ENCODE data around the gene TMEM245. TPM values are rescaled to one million over a fixed set of nuclear protein-coding genes. Genes with fewer than 3 reads are reported as not detected.

TMEM245 gene
- total RNA-seq, 2 donors from 2014 or later = 25.1 to 39.7 TPM

- intact Hi-C loops (cut with DNase I) = no loop called here
These were observed 116.6 kb downstream of the TMEM245 start for GRCh38 chr9:109003116-109003515.

GRCh38 chr9:109002141-109002540, 117.6 kb downstream of the TMEM245 start:
- DNase-seq = no peak
- Histone ChIP-seq H3K9ac (ENCODE audit: low read depth in 2 of 2, low read length in 2 of 2) (no peak overlapping the region), H3K27ac (no peak overlapping the region), H3K4me1 (no peaks in the 10 kb centered on the region), H3K9me3 (no peaks in the 10 kb centered on the region), H3K4me3 (no peak overlapping the region), H3K36me3 (no peaks in the 10 kb centered on the region), H3K27me3 (no peaks in the 10 kb centered on the region)
- TF ChIP-seq CTCF (IDR thresholded peaks at IDR 0.05) = no peak
- intact Hi-C loops (cut with DNase I) = no loop called here

More at GRCh38 chr9:109003116-109003515, 116.6 kb downstream of the TMEM245 start:
- H3K9me3 ChIP-seq = no peaks in the 10 kb centered on the region
- no peak overlapping the region for H3K27ac ChIP-seq
- no peak for DNase-seq
- H3K27me3 ChIP-seq = no peaks in the 10 kb centered on the region
- no peaks in the 10 kb centered on the region for H3K36me3 ChIP-seq
- H3K9ac ChIP-seq (ENCODE audit: low read depth in 2 of 2, low read length in 2 of 2) = no peak overlapping the region
- no peak for TF ChIP-seq CTCF (IDR thresholded peaks at IDR 0.05)
- no peak overlapping the region for H3K4me3 ChIP-seq
- H3K4me1 ChIP-seq = no peaks in the 10 kb centered on the region

GRCh38 chr9:109001275-109001676, 118.5 kb downstream of the TMEM245 start:
- H3K9ac ChIP-seq (ENCODE audit: low read depth in 2 of 2, low read length in 2 of 2) = no peak overlapping the region
- H3K4me3 ChIP-seq = no peak overlapping the region
- intact Hi-C loops (cut with DNase I) = no loop called here
- no peak overlapping the region for H3K27ac ChIP-seq
- no peaks in the 10 kb centered on the region for H3K27me3 ChIP-seq
- H3K9me3 ChIP-seq = no peaks in the 10 kb centered on the region
- no peaks in the 10 kb centered on the region for H3K36me3 ChIP-seq
- no peaks in the 10 kb centered on the region for H3K4me1 ChIP-seq
- TF ChIP-seq CTCF (IDR thresholded peaks at IDR 0.05) = no peak
- DNase-seq = no peak

- no peaks in the 10 kb centered on the region for H3K9me3 ChIP-seq
- no peaks in the 10 kb centered on the region for H3K4me1 ChIP-seq
- H3K27me3 ChIP-seq = no peaks in the 10 kb centered on the region
- H3K36me3 ChIP-seq = no peaks in the 10 kb centered on the region
- intact Hi-C loops (cut with DNase I) = no loop called here
- DNase-seq = no peak
- H3K27ac ChIP-seq = no peak overlapping the region
- no peak overlapping the region for H3K4me3 ChIP-seq
- no peak for TF ChIP-seq CTCF (IDR thresholded peaks at IDR 0.05)
- H3K9ac ChIP-seq (ENCODE audit: low read depth in 2 of 2, low read length in 2 of 2) = no peak overlapping the region
These were observed 122.6 kb downstream of the TMEM245 start for GRCh38 chr9:108997112-108997511.

GRCh38 chr9:108996643-108997042, 123.1 kb downstream of the TMEM245 start:
- H3K27me3 ChIP-seq = no peaks in the 10 kb centered on the region
- H3K9me3 ChIP-seq = no peaks in the 10 kb centered on the region
- no peaks in the 10 kb centered on the region for H3K36me3 ChIP-seq
- intact Hi-C loops (cut with DNase I) = no loop called here
- no peak for DNase-seq
- no peak overlapping the region for H3K27ac ChIP-seq
- H3K9ac ChIP-seq (ENCODE audit: low read depth in 2 of 2, low read length in 2 of 2) = no peak overlapping the region
- no peaks in the 10 kb centered on the region for H3K4me1 ChIP-seq
- TF ChIP-seq CTCF (IDR thresholded peaks at IDR 0.05) = no peak
- no peak overlapping the region for H3K4me3 ChIP-seq

GRCh38 chr9:108994695-108995094, 125.1 kb downstream of the TMEM245 start:
- Histone ChIP-seq H3K27ac (no peak overlapping the region), H3K27me3 (no peaks in the 10 kb centered on the region), H3K9ac (ENCODE audit: low read depth in 2 of 2, low read length in 2 of 2) (no peak overlapping the region), H3K36me3 (no peaks in the 10 kb centered on the region), H3K4me3 (no peak overlapping the region), H3K4me1 (no peaks in the 10 kb centered on the region), H3K9me3 (no peaks in the 10 kb centered on the region)
- DNase-seq = no peak
- intact Hi-C loops (cut with DNase I) = no loop called here
- TF ChIP-seq CTCF (IDR thresholded peaks at IDR 0.05) = no peak

All from colonic mucosa (tissue), 4 donors.